22Rv1 (cell line): ENCODE data around the gene MYH16.

Experiments
- ZFX ChIP-seq: fragments of 450-650 bp; IDR thresholded peaks from 2 replicates; pipeline ENCODE4 v1.6.1; 2017; ENCODE audit warnings: antibody characterized with exemption, borderline replicate concordance
- TF ChIP-seq, protein P1 (sequence below): fragments of 450-650 bp; IDR thresholded peaks from 2 replicates; pipeline ENCODE4 v1.5.1; 2017; ENCODE audit warnings: mild to moderate bottlenecking

DNA sequence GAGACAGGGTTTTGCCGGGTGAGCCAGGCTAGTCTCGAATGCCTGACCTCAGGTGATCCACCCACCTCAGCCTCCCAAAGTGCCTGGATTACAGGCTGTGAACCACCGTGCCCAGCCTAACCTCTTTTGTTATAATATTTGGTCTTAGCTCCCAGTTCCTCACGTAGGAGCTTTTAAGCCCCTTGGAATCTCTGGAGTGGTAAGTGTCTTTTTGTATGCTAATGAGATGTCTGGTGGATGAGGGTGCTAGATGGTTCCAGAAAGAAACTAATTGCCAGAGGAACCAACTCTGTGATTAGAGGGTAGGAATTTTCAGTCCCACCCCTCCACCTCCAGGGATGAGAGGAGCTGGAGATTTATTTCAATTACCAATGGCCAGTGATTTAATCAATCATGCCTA, 47.7 kb downstream of the MYH16 start:
- TF ChIP-seq, protein P1, sequence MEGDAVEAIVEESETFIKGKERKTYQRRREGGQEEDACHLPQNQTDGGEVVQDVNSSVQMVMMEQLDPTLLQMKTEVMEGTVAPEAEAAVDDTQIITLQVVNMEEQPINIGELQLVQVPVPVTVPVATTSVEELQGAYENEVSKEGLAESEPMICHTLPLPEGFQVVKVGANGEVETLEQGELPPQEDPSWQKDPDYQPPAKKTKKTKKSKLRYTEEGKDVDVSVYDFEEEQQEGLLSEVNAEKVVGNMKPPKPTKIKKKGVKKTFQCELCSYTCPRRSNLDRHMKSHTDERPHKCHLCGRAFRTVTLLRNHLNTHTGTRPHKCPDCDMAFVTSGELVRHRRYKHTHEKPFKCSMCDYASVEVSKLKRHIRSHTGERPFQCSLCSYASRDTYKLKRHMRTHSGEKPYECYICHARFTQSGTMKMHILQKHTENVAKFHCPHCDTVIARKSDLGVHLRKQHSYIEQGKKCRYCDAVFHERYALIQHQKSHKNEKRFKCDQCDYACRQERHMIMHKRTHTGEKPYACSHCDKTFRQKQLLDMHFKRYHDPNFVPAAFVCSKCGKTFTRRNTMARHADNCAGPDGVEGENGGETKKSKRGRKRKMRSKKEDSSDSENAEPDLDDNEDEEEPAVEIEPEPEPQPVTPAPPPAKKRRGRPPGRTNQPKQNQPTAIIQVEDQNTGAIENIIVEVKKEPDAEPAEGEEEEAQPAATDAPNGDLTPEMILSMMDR = no peak
- no peak for TF ChIP-seq ZFX
